Kidney (tissue), 22 donors: ENCODE results near the gene KCTD11. TPM values are rescaled to one million over a fixed set of nuclear protein-coding genes. Genes with fewer than 3 reads are reported as not detected.

ENCODE experiments used
- DNase-seq, 5 donors: peaks; one replicate each; pipeline ENCODE4 v3.0.0-alpha.2; 2013 to 2020
- FAIRE-seq: peaks from 2 replicates; lab custom pipeline; 2012; peaks lifted over from hg19 to GRCh38; lab: Jason Lieb, UNC
- H3K27ac ChIP-seq, 2 donors: one replicate each; pipeline ENCODE4 v1.7.0; 2013; ENCODE audit warnings: low read depth in 2 of 2, low read length in 2 of 2, inconsistent platforms in 1 of 2
- H3K27me3 ChIP-seq: one replicate; pipeline ENCODE4 v1.7.1; 2013; ENCODE audit warnings: low read length, inconsistent platforms; ENCODE audit not compliant: control insufficient read depth, insufficient read depth
- H3K36me3 ChIP-seq, 3 donors: one replicate each; pipeline versions ENCODE4 v1.7.0 to v1.7.1; 2013; ENCODE audit warnings: low read length in 3 of 3, control low read depth in 1 of 3, inconsistent platforms in 1 of 3; ENCODE audit not compliant: insufficient read depth in 3 of 3, control insufficient read depth in 2 of 3
- H3K4me1 ChIP-seq, 3 donors: one replicate each; pipeline versions ENCODE4 v1.7.0 to v1.7.1; 2013; ENCODE audit warnings: low read length in 3 of 3, inconsistent platforms in 1 of 3, low read depth in 1 of 3; ENCODE audit not compliant: control insufficient read depth in 2 of 3, insufficient read depth in 2 of 3
- H3K4me3 ChIP-seq, 3 donors: one replicate each; pipeline versions ENCODE4 v1.7.0 to v1.8.1; 2013; ENCODE audit warnings: low read length in 3 of 3, control low read depth in 1 of 3, inconsistent platforms in 1 of 3
- H3K9ac ChIP-seq, 3 donors: one replicate each; pipeline versions ENCODE4 v1.7.0 to v1.7.1; 2013; ENCODE audit warnings: low read length in 3 of 3, control low read depth in 1 of 3, inconsistent platforms in 1 of 3
- H3K9me3 ChIP-seq, 3 donors: one replicate each; pipeline versions ENCODE4 v1.7.0 to v1.7.1; 2013; ENCODE audit warnings: low read length in 3 of 3, control low read depth in 1 of 3, inconsistent platforms in 1 of 3; ENCODE audit not compliant: control insufficient read depth in 2 of 3, insufficient read depth in 1 of 3
- intact Hi-C: fragments of 100-400 bp; cut with DNase I; formaldehyde crosslinking; loops from one replicate; pipeline ENCODE4 v1.11.1; 2022
- long read RNA-seq, 10 donors: library from polyadenylated mRNA in 1 of 10; unstranded in 1 of 10; transcript quantifications; one replicate each; pipeline ENCODE4 v2.0.0 and lab custom pipeline, GENCODE V29; 2021 to 2026
- polyA plus RNA-seq: library from polyadenylated mRNA; stranded (reverse); fragments of 350-450 nt; fragmentation: Illumina TruSeq; extraction: RNeasy Lipid Tissue Mini Kit (QIAGEN cat#74804); gene quantifications from one replicate; pipeline ENCODE4 v1.2.3, GENCODE V29; 2014; ENCODE audit warnings: low read depth, low replicate concordance; ENCODE audit not compliant: insufficient read depth
- total RNA-seq: library from RNA; stranded (reverse); fragmentation: NEBNext Ultra II Directional; extraction: Animal tissue kit (Norgen Biotek cat#: 25700); gene quantifications from one replicate; pipeline ENCODE4 v1.2.1, GENCODE V29; 2021
- TF ChIP-seq, protein P1 (sequence below): IDR thresholded peaks from 3 replicates; pipeline ENCODE4 v1.5.1; 2012; ENCODE audit warnings: mild to moderate bottlenecking, moderate library complexity, borderline replicate concordance; ENCODE audit not compliant: insufficient read depth; ENCODE audit errors: extremely low read depth
- donor health status: control.
- donor health status: control.
- donor health status: control.
- donor health status: control.
- donor health status: control.
- donor health status: DM: yes; HTN: yes; CAD: no.
- donor health status: Normal renal cell carcinoma (clear cell type).

The KCTD11 gene
- total RNA-seq (14.4 TPM), polyA plus RNA-seq (7.2 TPM)
- long read RNA-seq, donor 1, transcript KCTD11-201 (1 exons, 2,783 nt), result major isoform, 15 of 17 reads
- long read RNA-seq, donor 1, partial matches to known transcripts, result 0 of 17 reads
- long read RNA-seq, donor 1, other reads (novel, unspliced or antisense), result 0 of 17 reads
- long read RNA-seq, donor 2, transcript KCTD11-202 (1 exons, 3,051 nt), result minor isoform, 7 of 22 reads
- long read RNA-seq, donor 2, transcript KCTD11-201 (1 exons, 2,783 nt), result major isoform, 15 of 22 reads
- long read RNA-seq, donor 2, partial matches to known transcripts, result 0 of 22 reads
- long read RNA-seq, donor 2, other reads (novel, unspliced or antisense), result 0 of 22 reads
- long read RNA-seq, donor 3, transcript KCTD11-201 (1 exons, 2,783 nt), result major isoform, 18 of 21 reads
- long read RNA-seq, donor 3, partial matches to known transcripts, result 0 of 21 reads
- long read RNA-seq, donor 3, other reads (novel, unspliced or antisense), result 0 of 21 reads
- long read RNA-seq, donor 4, transcript KCTD11-201 (1 exons, 2,783 nt), result major isoform, 11 of 12 reads
- long read RNA-seq, donor 4, partial matches to known transcripts, result 0 of 12 reads
- long read RNA-seq, donor 4, other reads (novel, unspliced or antisense), result 0 of 12 reads
- long read RNA-seq, donor 5, partial matches to known transcripts, result 0 of 1 reads
- long read RNA-seq, donor 5, other reads (novel, unspliced or antisense), result 0 of 1 reads
- long read RNA-seq, donor 6, transcript KCTD11-201 (1 exons, 2,783 nt), result major isoform, 11 of 15 reads
- long read RNA-seq, donor 6, partial matches to known transcripts, result 0 of 15 reads
- long read RNA-seq, donor 6, other reads (novel, unspliced or antisense), result 0 of 15 reads
- long read RNA-seq, donor 7, transcript KCTD11-201 (1 exons, 2,783 nt), result major isoform, 8 of 9 reads
- long read RNA-seq, donor 7, partial matches to known transcripts, result 0 of 9 reads
- long read RNA-seq, donor 7, other reads (novel, unspliced or antisense), result 0 of 9 reads
- long read RNA-seq, donor 8, transcript KCTD11-201 (1 exons, 2,783 nt), result major isoform, 16 of 17 reads
- long read RNA-seq, donor 8, partial matches to known transcripts, result 0 of 17 reads
- long read RNA-seq, donor 8, other reads (novel, unspliced or antisense), result 0 of 17 reads
- long read RNA-seq, donor 9, transcript KCTD11-201 (1 exons, 2,783 nt), result major isoform, 11 of 11 reads
- long read RNA-seq, donor 9, partial matches to known transcripts, result 0 of 11 reads
- long read RNA-seq, donor 9, other reads (novel, unspliced or antisense), result 0 of 11 reads
- long read RNA-seq, donor 10, transcript KCTD11-201 (1 exons, 2,783 nt), result major isoform, 12 of 16 reads
- long read RNA-seq, donor 10, partial matches to known transcripts, result 0 of 16 reads
- long read RNA-seq, donor 10, other reads (novel, unspliced or antisense), result 0 of 16 reads

DNA sequence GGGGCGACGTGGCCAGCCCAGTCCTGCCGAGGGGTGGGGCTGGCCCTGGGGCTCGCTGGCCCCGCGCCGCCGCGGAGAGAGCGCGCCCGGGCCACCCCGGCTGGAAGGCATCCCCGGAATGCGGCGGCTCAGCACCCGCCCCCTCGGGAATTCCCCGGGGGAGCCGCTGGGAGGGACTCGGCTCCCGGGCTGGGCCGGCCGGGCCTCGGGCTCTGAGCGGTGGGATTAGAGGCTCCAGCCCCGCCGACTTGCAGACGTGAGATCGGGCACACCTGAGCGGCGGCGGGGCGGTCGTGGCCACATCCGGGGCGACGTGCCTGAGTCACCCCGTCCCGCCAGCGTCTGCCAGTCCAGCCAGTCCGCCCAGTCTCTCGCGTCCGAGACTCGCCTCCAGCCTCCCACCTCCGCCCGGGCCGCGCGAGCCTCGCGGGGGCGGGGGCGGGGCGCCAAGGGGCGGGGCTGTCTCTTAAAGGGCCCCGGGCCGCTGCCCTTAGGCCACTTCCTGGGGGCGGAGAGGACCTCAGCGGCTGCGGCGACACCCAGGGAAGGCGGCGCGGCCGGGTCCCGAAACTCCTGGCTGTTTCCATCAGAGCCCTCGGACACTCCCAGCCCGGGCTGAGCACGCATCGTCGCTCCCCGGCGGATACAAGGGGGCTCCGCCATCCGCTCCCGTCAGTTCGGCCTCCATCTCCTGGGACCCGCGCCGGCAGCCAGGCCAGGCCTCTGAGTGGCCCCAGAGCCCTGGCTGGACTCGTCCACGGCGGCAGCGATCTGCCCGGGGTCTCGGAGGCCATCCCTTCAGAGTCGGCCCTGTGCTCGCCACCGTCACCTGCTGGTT, at the start of gene KCTD11:
Gene KCTD11 (plus strand): TSS at position 498 of the 838 bp plus-strand sequence.
- peak within 1 kb of the TSS; percentile 97 to 98 for H3K27ac ChIP-seq
- intact Hi-C loops, result no loop called here
- peak; percentile 88 to 98 (median 93) for DNase-seq
- H3K9ac ChIP-seq, result peak within 1 kb of the TSS; percentile 44 to 94 (median 94)
- TF ChIP-seq, protein P1, sequence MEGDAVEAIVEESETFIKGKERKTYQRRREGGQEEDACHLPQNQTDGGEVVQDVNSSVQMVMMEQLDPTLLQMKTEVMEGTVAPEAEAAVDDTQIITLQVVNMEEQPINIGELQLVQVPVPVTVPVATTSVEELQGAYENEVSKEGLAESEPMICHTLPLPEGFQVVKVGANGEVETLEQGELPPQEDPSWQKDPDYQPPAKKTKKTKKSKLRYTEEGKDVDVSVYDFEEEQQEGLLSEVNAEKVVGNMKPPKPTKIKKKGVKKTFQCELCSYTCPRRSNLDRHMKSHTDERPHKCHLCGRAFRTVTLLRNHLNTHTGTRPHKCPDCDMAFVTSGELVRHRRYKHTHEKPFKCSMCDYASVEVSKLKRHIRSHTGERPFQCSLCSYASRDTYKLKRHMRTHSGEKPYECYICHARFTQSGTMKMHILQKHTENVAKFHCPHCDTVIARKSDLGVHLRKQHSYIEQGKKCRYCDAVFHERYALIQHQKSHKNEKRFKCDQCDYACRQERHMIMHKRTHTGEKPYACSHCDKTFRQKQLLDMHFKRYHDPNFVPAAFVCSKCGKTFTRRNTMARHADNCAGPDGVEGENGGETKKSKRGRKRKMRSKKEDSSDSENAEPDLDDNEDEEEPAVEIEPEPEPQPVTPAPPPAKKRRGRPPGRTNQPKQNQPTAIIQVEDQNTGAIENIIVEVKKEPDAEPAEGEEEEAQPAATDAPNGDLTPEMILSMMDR, result no peak
- no peaks in the 10 kb centered on the region for H3K9me3 ChIP-seq
- H3K4me1 ChIP-seq, result peaks cover 3 to 25% (median 13%) of the 10 kb centered on the region in 3 donors
- no peaks in the 10 kb centered on the region for H3K27me3 ChIP-seq
- H3K4me3 ChIP-seq, result peak within 1 kb of the TSS; percentile 63 to 88 (median 81)
- no peaks in the 10 kb centered on the region for H3K36me3 ChIP-seq
- no peak for FAIRE-seq

DNA sequence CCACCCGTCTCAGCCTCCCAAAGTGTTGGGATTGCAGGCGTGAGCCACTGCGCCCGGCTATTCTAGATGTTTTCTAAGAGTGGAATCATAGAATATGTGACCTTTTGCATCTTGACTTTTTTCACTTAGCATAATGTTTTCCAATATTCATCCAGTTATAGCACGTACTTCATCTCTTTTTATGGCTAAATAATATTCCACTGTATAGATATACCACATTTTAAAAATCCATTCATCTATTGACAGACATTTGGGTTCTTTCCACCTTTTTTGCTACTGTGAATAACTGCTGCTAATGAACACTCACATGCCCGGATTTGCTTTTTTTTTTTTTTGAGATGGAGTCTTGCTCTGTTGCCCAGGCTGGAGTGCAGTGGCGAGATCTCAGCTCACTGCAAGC, 47.8 kb upstream of the KCTD11 start:
- Histone ChIP-seq H3K27ac (no peak overlapping the region), H3K4me3 (no peak overlapping the region), H3K4me1 (peaks cover 0 to 4% (median 0%) of the 10 kb centered on the region in 3 donors), H3K9ac (no peak overlapping the region), H3K27me3 (no peaks in the 10 kb centered on the region), H3K9me3 (no peaks in the 10 kb centered on the region), H3K36me3 (no peaks in the 10 kb centered on the region)
- DNase-seq (no peak), FAIRE-seq (no peak)
- intact Hi-C loops, result no loop called here
- TF ChIP-seq, protein P1, result no peak
